LNCaP clone FGC (cell line): Measurements from ENCODE around the gene ZNF365.

Experiments
- DNase-seq: peaks from one replicate; pipeline ENCODE4 v3.0.0-alpha.2; 2011; ENCODE audit warnings: low read depth
- H3K4me3 ChIP-seq: 2 replicates; pipeline ENCODE4 v1.5.1; 2011; ENCODE audit warnings: mild to moderate bottlenecking, low read depth, low read length, control low read depth
- CTCF ChIP-seq: IDR thresholded peaks from 2 replicates; pipeline ENCODE4 v1.5.1; 2012; ENCODE audit warnings: mild to moderate bottlenecking; ENCODE audit not compliant: control insufficient read depth, insufficient read depth; ENCODE audit errors: extremely low read depth

ZNF365 gene

GRCh38 chr10:62450912-62451610, 76.9 kb downstream of the ZNF365 start:
- no peak for DNase-seq
- no peak for TF ChIP-seq CTCF
- no peak overlapping the region for H3K4me3 ChIP-seq

GRCh38 chr10:62451611-62451975, 77.4 kb downstream of the ZNF365 start:
- H3K4me3 ChIP-seq = no peak overlapping the region
- no peak for DNase-seq
- TF ChIP-seq CTCF = no peak
